Activated CD4-positive, alpha-beta T cell treated with anti-CD3 and anti-CD28 coated beads for 36 hours (primary cell): ENCODE results near the gene EVC. TPM values are rescaled to one million over a fixed set of nuclear protein-coding genes. Genes with fewer than 3 reads are reported as not detected.

ENCODE experiments used
- ATAC-seq: fragments of 200-7000 bp; cut with Tn5 transposase; one replicate; pipeline ENCODE4 v1.10.0; 2021; ENCODE audit warnings: mild to moderate bottlenecking, moderate library complexity
- CTCF ChIA-PET: fragments of 350-600 bp; sonication (Branson Sonifier 250); formaldehyde crosslinking; loops from one replicate; lab custom pipeline; 2021; ENCODE audit warnings: antibody characterized with exemption; lab: Charles Lee
- POLR2A ChIA-PET: fragments of 350-600 bp; sonication (Branson Sonifier 250); formaldehyde crosslinking; loops from one replicate; lab custom pipeline; 2021; ENCODE audit warnings: antibody characterized with exemption, inconsistent platforms; lab: Charles Lee
- DNase-seq: peaks from one replicate; pipeline ENCODE4 v3.0.0-alpha.2; 2020
- H3K27ac Mint-ChIP-seq: one replicate; pipeline ENCODE4 v1.8.0; 2021; ENCODE audit warnings: mixed read lengths
- H3K27me3 Mint-ChIP-seq: one replicate; pipeline ENCODE4 v1.8.0; 2021; ENCODE audit warnings: mixed read lengths
- H3K36me3 Mint-ChIP-seq: one replicate; pipeline ENCODE4 v1.8.0; 2021; ENCODE audit warnings: low read depth, mixed read lengths
- H3K4me1 Mint-ChIP-seq: one replicate; pipeline ENCODE4 v1.8.0; 2021; ENCODE audit warnings: mixed read lengths
- H3K4me3 Mint-ChIP-seq: one replicate; pipeline ENCODE4 v1.8.0; 2021; ENCODE audit warnings: mild to moderate bottlenecking, moderate library complexity, mixed read lengths
- H3K9me3 Mint-ChIP-seq: one replicate; pipeline ENCODE4 v1.8.0; 2021; ENCODE audit warnings: low read depth, mixed read lengths
- intact Hi-C, 2 experiments: fragments of 100-400 bp; cut with DNase I in 1 of 2; cut with micrococcal nuclease in 1 of 2; formaldehyde crosslinking; loops; one replicate each; pipeline versions ENCODE4 v1.14.2 to v1.15.1; 2022 to 2024; cut with DNase I, micrococcal nuclease
- total RNA-seq, 2 experiments: library from RNA; stranded (reverse); gene quantifications; one replicate each; pipeline ENCODE4 v1.2.3, GENCODE V29; 2021

The EVC gene
- total RNA-seq, 2 experiments from 2014 or later, result 0.71 to 1.5 TPM

DNA sequence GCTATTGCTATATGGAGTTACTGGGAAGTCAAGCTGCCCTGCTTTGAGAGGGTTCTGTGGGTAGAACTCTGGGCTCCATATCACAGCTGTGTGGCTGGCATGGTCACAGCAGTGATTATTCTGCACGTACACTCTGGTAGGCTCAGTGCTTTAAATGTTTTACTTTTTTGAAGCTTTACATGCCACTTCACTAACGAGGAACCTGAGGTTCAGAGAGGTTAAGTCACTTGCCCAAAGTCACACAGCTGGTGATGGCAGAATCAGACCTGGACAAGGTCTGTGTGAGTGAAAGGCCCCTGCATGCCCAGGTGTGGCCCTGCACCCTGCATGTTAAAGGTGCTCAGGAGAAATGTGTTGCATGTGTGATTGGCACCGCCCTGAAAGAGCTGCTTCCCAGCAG, 24.5 kb downstream of the EVC start:
- H3K27ac Mint-ChIP-seq, result no peak overlapping the region
- no peak for ATAC-seq
- H3K27me3 Mint-ChIP-seq, result peaks cover under 1% of the 10 kb centered on the region
- POLR2A ChIA-PET, result no interaction called here
- no peaks in the 10 kb centered on the region for H3K36me3 Mint-ChIP-seq
- H3K9me3 Mint-ChIP-seq, result no peaks in the 10 kb centered on the region
- CTCF ChIA-PET, result interaction anchor here (0.6 kb wide), 1 partner anchor 198 kb away, joined by 3 read pairs; no protein-coding TSS in a partner anchor
- no peaks in the 10 kb centered on the region for H3K4me1 Mint-ChIP-seq
- H3K4me3 Mint-ChIP-seq, result no peak overlapping the region
- intact Hi-C loops, result no loop called here
- no peak for DNase-seq

DNA sequence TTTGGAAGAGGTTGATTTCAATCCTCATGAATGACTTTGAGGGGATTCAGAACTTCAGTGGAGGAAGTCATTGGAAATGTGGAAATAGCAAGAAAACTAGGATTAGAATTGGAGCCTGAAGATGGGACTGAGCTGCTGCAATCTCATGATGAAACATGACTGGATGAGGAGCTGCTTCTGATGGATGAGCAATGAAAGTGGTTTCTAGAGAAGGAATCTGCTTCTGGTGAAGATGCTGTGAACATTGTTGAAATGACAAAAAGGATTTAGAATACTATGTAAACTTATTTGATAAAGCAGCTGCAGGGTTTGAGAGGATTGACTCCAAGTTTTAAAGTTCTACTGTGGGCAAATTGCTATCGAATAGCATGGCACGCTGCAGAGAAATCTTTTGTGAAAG, 27.1 kb downstream of the EVC start:
- no peak overlapping the region for H3K27ac Mint-ChIP-seq
- no peaks in the 10 kb centered on the region for H3K9me3 Mint-ChIP-seq
- H3K4me3 Mint-ChIP-seq, result no peak overlapping the region
- ATAC-seq (no peak), DNase-seq (no peak)
- intact Hi-C loops, result no loop called here
- no peaks in the 10 kb centered on the region for H3K4me1 Mint-ChIP-seq
- POLR2A ChIA-PET, result no interaction called here
- H3K36me3 Mint-ChIP-seq, result no peaks in the 10 kb centered on the region
- CTCF ChIA-PET, result no interaction called here
- peaks cover 3% of the 10 kb centered on the region for H3K27me3 Mint-ChIP-seq

DNA sequence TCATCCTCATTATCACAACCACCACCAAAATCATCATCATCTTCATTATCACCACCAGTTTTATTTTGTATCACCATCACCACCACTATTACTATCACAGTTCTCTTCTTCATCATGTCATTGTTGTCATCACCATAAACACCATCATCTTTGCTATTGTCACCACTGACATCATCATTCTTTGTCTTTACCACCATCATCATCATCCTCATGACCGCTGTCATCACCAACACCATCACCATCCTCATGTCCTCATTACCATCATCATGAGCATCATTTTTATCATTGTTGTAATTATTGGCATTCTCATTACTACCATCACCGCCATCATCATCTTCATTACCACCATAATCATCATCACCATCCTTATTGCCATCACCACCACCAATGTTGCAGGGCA, 31.4 kb downstream of the EVC start:
- Mint-ChIP-seq H3K36me3 (no peaks in the 10 kb centered on the region), H3K27me3 (peaks cover 6% of the 10 kb centered on the region), H3K9me3 (no peaks in the 10 kb centered on the region), H3K4me3 (no peak overlapping the region), H3K27ac (no peak overlapping the region), H3K4me1 (no peaks in the 10 kb centered on the region)
- POLR2A ChIA-PET, result no interaction called here
- intact Hi-C loops, result no loop called here
- no peak for DNase-seq
- ATAC-seq, result no peak
- CTCF ChIA-PET, result no interaction called here

DNA sequence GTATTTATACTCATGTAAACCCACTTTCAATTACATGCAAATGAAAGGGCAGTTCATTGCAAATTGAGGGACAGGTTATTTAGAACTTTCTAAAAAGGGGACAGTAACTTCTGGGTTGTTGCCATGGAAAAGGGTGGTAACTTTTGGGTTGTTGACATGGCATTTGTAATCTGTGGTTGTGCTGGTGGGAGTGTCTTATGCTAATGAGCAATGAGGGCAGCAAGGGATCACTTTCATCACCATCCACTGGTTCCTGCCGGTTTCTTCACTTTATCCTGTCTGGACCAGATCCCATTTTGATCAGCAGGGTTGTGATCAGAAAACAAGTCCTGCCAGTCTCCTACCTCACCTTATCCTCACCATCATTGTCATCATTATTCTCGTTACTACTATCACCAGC, 32.0 kb downstream of the EVC start:
- no peak for ATAC-seq
- Mint-ChIP-seq H3K4me3 (no peak overlapping the region), H3K27me3 (peaks cover 6% of the 10 kb centered on the region), H3K4me1 (no peaks in the 10 kb centered on the region), H3K9me3 (no peaks in the 10 kb centered on the region), H3K27ac (no peak overlapping the region), H3K36me3 (no peaks in the 10 kb centered on the region)
- DNase-seq, result no peak
- ChIA-PET CTCF (no interaction called here), POLR2A (no interaction called here)
- intact Hi-C loops, result no loop called here

DNA sequence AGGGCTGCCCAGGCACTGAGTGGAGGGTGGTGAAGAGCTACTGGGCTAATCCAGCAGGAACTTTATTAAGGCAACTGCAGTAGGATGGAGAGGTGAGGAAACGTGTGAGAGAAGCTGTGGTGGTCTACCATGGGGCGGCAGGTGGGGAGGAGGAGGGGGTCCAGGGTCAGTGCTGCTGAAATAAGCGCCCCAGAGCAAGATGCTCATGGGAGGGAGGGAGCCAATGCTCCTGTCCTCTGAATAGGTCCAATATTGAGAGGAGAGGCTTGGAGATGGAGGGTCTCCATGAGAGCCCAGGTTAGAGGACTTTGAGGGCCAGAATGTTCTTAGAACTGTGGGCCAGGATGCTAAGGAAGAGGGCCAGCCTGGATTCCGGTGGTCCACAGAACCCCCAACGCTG, 35.2 kb downstream of the EVC start:
- no peak for ATAC-seq
- Mint-ChIP-seq H3K4me3 (no peak overlapping the region), H3K27ac (no peak overlapping the region)

DNA sequence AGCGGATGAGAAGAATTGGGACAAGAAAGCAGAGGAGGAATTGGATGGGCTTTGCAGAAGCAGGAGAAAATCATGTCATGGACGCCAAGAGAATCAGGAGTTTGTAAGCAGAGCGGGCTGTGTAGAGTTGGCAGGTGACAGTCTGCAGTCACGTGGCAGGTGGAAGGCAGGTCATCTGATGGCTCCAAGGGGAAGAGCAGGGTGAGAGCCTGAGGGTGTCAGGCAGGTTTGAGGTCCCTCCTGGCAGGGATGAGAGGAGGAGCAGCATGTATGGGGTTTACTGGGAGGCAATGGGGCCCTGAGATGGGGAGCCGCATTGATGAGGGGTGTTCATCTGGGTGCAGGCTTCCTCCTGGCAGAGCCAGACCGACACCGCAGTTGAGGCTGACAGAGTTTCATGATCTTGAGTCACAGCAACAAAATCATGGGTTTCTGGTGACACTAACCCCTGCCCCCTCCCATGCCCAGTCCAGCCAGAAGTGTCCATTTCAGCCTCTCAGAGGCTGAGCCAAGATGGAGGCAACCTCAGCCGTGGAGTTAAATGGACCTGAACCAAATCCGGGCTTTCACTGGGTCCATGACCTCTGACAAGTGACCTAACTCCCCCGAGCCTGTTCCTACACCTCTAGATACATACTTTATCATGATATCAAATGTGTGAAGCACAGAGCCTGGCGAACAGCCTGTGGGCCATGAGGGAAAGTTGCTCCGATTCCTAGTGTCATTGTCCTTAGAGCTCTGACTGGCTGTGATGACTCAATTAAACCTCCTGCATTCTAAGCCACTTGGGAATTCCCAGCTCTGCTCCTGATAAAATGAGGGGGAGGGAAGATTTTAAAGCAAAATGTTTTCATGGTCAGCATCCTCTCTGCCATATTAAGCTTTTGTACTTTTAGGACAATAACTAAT, 36.1 kb downstream of the EVC start:
- H3K27me3 Mint-ChIP-seq, result peaks cover 3% of the 10 kb centered on the region
- no peaks in the 10 kb centered on the region for H3K9me3 Mint-ChIP-seq
- no peak overlapping the region for H3K4me3 Mint-ChIP-seq
- ChIA-PET CTCF (interaction anchor here (0.7 kb wide), 1 partner anchor 868 kb away, joined by 3 read pairs; no protein-coding TSS in a partner anchor), POLR2A (no interaction called here)
- no peak for DNase-seq
- intact Hi-C loops, result no loop called here
- no peak overlapping the region for H3K27ac Mint-ChIP-seq
- no peak for ATAC-seq
- H3K4me1 Mint-ChIP-seq, result no peaks in the 10 kb centered on the region
- no peaks in the 10 kb centered on the region for H3K36me3 Mint-ChIP-seq

More for the DNA sequence above, 35.2 kb downstream of the EVC start:
- ChIA-PET CTCF (no interaction called here), POLR2A (no interaction called here)
- DNase-seq, result no peak
- intact Hi-C loops, result no loop called here
- Mint-ChIP-seq H3K27me3 (peaks cover 3% of the 10 kb centered on the region), H3K9me3 (no peaks in the 10 kb centered on the region), H3K36me3 (no peaks in the 10 kb centered on the region), H3K4me1 (no peaks in the 10 kb centered on the region)

DNA sequence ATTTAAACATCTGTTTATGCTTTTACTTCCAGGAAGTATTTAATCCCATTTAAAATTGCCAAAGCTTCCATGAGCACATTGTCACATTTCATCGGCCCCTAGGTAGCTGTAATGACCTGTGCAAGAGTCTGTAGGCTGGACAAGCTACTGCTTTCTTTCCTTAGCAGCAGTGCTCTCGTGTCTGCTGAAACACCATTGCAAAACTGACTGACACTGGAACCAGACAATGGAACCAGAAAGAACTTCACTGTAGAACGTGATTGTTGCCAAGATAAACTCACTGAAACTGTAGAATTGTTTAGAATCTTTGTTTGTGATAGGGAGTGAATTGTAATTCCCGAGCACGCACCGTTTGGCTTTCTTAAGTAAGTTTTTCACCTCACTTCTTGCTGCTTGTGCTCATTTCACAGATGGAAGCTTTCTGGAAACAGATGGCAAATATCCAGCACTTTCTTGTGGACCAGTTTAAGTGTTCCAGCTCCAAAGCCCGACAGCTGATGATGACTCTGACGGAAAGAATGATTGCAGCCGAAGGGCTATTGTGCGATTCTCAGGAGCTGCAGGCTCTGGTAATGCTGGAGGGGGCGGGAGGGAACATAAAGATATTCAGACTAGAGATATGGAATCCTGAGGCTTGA, 36.9 kb downstream of the EVC start:
- no peaks in the 10 kb centered on the region for H3K36me3 Mint-ChIP-seq
- H3K27ac Mint-ChIP-seq, result no peak overlapping the region
- H3K9me3 Mint-ChIP-seq, result no peaks in the 10 kb centered on the region
- no peak overlapping the region for H3K4me3 Mint-ChIP-seq
- ATAC-seq (no peak), DNase-seq (no peak)
- ChIA-PET CTCF (interaction anchor here (0.7 kb wide), 1 partner anchor 869 kb away, joined by 3 read pairs; no protein-coding TSS in a partner anchor), POLR2A (no interaction called here)
- intact Hi-C loops, result no loop called here
- no peaks in the 10 kb centered on the region for H3K4me1 Mint-ChIP-seq
- peaks cover 3% of the 10 kb centered on the region for H3K27me3 Mint-ChIP-seq

DNA sequence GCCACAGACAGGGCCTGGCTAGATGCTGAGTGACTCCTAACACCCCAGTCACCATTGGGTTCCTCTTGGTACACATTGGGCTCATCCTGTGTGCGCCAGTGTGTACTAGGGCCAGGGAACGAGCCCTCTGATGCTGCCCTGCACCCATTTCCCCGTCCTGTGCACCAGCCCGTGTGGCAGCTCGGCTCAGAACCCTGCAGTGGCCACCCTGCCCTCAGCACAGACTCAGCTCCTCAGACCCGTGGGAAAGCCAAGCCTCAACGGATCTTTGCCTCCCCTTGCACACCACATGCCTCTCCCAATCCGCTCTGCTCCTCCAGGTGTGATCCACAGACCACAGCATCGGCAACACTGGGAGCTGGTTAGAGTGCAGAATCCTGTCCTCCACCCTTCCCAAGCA, 38.6 kb downstream of the EVC start:
- H3K4me3 Mint-ChIP-seq, result no peak overlapping the region
- POLR2A ChIA-PET, result no interaction called here
- no peak for DNase-seq
- intact Hi-C loops, result no loop called here
- CTCF ChIA-PET, result interaction anchor here (0.6 kb wide), 1 partner anchor 169 kb away, joined by 3 read pairs; no protein-coding TSS in a partner anchor
- no peaks in the 10 kb centered on the region for H3K9me3 Mint-ChIP-seq
- H3K27ac Mint-ChIP-seq, result no peak overlapping the region
- peaks cover 3% of the 10 kb centered on the region for H3K27me3 Mint-ChIP-seq
- H3K36me3 Mint-ChIP-seq, result no peaks in the 10 kb centered on the region
- no peaks in the 10 kb centered on the region for H3K4me1 Mint-ChIP-seq
- ATAC-seq, result no peak

DNA sequence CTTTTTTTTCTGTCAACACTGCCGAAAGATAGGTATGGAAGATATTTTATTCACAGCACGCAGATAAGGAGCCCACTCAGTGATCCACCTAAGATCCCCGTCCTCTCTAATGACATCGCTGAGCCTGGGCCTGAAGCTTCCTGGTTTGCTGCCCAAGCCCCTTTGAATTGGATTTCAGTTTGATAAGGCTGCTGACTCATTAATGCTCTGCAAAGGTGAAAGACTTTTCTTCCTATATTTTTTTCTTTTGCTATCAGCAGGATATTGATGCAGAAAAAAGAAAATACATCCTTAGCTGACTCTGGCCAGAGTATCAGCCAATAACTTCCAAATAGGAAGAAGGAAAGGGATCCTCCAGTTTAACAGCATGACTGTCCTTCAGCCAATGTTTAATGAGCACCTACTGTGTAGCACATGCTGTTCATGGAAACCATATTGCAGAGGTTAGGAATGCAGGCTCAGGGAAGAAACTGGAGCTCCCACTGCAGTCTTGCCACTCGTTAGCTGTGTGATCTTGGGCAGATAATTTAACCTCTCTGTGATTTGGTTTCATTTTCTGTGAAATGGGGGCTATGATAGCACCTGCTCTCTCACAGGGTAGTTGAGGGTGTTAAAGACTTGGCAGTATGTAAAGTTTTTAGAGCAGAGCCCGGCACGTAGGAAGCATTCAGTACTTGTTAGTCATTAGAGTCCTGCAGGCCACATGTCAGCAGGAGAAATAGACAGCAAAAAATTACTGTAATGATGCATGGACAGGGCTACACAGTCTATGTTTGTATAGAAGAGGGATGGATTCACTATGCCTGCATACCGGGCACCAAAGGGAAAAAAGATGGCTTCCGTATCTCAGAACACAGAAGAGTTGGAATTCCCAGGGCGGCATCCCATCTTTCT, 39.3 kb downstream of the EVC start:
- no peaks in the 10 kb centered on the region for H3K9me3 Mint-ChIP-seq
- H3K36me3 Mint-ChIP-seq, result no peaks in the 10 kb centered on the region
- ChIA-PET POLR2A (no interaction called here), CTCF (interaction anchor here (0.6 kb wide), 1 partner anchor 168 kb away, joined by 3 read pairs; no protein-coding TSS in a partner anchor)
- ATAC-seq, result no peak
- no peak overlapping the region for H3K4me3 Mint-ChIP-seq
- H3K27me3 Mint-ChIP-seq, result peaks cover 3% of the 10 kb centered on the region
- DNase-seq, result no peak
- H3K27ac Mint-ChIP-seq, result no peak overlapping the region
- no peaks in the 10 kb centered on the region for H3K4me1 Mint-ChIP-seq
- intact Hi-C loops, result no loop called here

DNA sequence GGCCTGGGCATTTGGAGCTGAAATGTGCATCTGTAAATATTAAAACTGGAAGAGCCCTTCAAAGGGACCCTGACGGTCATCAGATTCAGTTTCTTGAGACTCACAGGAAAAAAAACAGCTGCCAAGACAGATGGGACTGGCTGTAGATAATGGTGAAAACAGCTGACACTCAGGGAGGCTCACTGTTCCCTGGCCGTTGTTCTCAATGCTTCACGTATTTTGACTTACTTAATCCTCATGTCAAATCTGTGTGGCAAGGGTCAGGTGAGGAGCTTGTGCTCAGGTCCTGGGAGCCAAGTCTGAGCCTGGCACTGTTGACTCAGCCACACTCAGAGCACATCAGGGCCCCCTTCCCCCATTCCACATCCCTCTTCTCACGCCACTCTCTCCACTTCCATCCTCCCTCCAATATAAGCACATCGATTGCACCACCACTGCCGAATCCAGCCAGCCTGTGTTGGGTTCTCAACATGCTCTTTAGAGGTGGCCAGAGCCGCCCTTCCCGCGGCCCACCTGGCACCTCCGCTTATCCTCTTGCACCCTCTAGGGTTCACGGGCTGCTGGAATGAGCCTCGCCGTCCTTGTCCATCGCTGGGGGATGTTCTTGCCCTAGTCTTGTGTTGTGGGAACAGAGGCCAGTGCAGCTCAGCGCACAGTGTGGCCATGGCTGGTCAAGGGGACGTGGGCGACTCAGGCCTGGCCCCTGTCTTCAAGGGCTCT, 40.1 kb downstream of the EVC start:
- CTCF ChIA-PET, result no interaction called here
- intact Hi-C loops, result no loop called here
- H3K27me3 Mint-ChIP-seq, result peaks cover 3% of the 10 kb centered on the region

More for the DNA sequence above, 40.1 kb downstream of the EVC start:
- DNase-seq, result no peak
- POLR2A ChIA-PET, result no interaction called here
- no peaks in the 10 kb centered on the region for H3K4me1 Mint-ChIP-seq
- no peak overlapping the region for H3K4me3 Mint-ChIP-seq
- ATAC-seq, result no peak
- no peak overlapping the region for H3K27ac Mint-ChIP-seq
- no peaks in the 10 kb centered on the region for H3K36me3 Mint-ChIP-seq
- no peaks in the 10 kb centered on the region for H3K9me3 Mint-ChIP-seq
